WTC11 (cell line): ENCODE results near the gene TUNAR. TPM values are rescaled to one million over a fixed set of nuclear protein-coding genes. Genes with fewer than 3 reads are reported as not detected.

Experiments used
- ATAC-seq: fragments of 200-7000 bp; cut with Tn5 transposase; 2 replicates; pipeline ENCODE4 v1.10.0; 2021; ENCODE audit warnings: mild to moderate bottlenecking, moderate library complexity
- CTCF ChIA-PET: fragments of 300-600 bp; sonication (Branson Sonifier 250); formaldehyde crosslinking; loops from one replicate; lab custom pipeline; 2021; ENCODE audit warnings: antibody characterized with exemption; lab: Charles Lee
- POLR2A ChIA-PET: fragments of 350-600 bp; sonication (Branson Sonifier 250); formaldehyde crosslinking; loops from one replicate; lab custom pipeline; 2021; ENCODE audit warnings: antibody characterized with exemption; lab: Charles Lee
- DNase-seq: peaks from one replicate; pipeline ENCODE4 v3.0.0; 2021; ENCODE audit warnings: low spot score
- H3K27ac Mint-ChIP-seq: 2 replicates; pipeline ENCODE4 v1.8.0; 2021; ENCODE audit warnings: mixed read lengths
- H3K27me3 Mint-ChIP-seq: 2 replicates; pipeline ENCODE4 v1.8.0; 2021; ENCODE audit warnings: low read depth, mild to moderate bottlenecking, moderate library complexity, mixed read lengths
- H3K36me3 Mint-ChIP-seq: 2 replicates; pipeline ENCODE4 v1.8.0; 2021; ENCODE audit warnings: mixed read lengths
- H3K4me1 Mint-ChIP-seq: 2 replicates; pipeline ENCODE4 v1.8.0; 2022; ENCODE audit warnings: mixed read lengths
- H3K4me3 Mint-ChIP-seq: 2 replicates; pipeline ENCODE4 v1.8.0; 2021; ENCODE audit warnings: mild to moderate bottlenecking, moderate library complexity, mixed read lengths
- H3K9me3 Mint-ChIP-seq: 2 replicates; pipeline ENCODE4 v1.8.0; 2021; ENCODE audit warnings: mixed read lengths
- ATF1 ChIP-seq: sonication (generic); formaldehyde crosslinking; IDR thresholded peaks from 2 replicates; pipeline ENCODE4 v1.8.1; 2023; ENCODE audit warnings: mild to moderate bottlenecking, moderate library complexity, missing genetic modification reagents
- ATF2 ChIP-seq: sonication (generic); formaldehyde crosslinking; IDR thresholded peaks from 2 replicates; pipeline ENCODE4 v1.8.1; 2022; ENCODE audit warnings: low read depth, missing genetic modification reagents, borderline replicate concordance
- CTCF ChIP-seq: fragments of 200-600 bp; IDR thresholded peaks from 2 replicates; pipeline ENCODE4 v1.8.0; 2022; ENCODE audit warnings: antibody characterized with exemption
- E2F4 ChIP-seq: sonication (generic); formaldehyde crosslinking; IDR thresholded peaks from 2 replicates; pipeline ENCODE4 v1.8.1; 2022; ENCODE audit warnings: low read depth, mild to moderate bottlenecking, moderate library complexity, missing genetic modification reagents, borderline replicate concordance
- ETV6 ChIP-seq: sonication (generic); formaldehyde crosslinking; IDR thresholded peaks from 2 replicates; pipeline ENCODE4 v1.8.1; 2022; ENCODE audit warnings: mild to moderate bottlenecking, missing genetic modification reagents
- FOXJ3 ChIP-seq: sonication (generic); formaldehyde crosslinking; IDR thresholded peaks from 2 replicates; pipeline ENCODE4 v1.9.0; 2021; ENCODE audit warnings: missing genetic modification reagents, mild to moderate bottlenecking, borderline replicate concordance
- HMGA2 ChIP-seq: fragments of 250-450 bp; sonication (Bioruptor Pico); IDR thresholded peaks from 2 replicates; pipeline ENCODE4 v1.4.0; 2021; ENCODE audit warnings: mild to moderate bottlenecking, moderate library complexity
- HMGXB4 ChIP-seq: sonication (generic); formaldehyde crosslinking; IDR thresholded peaks from 2 replicates; pipeline ENCODE4 v1.8.1; 2023; ENCODE audit warnings: mild to moderate bottlenecking, moderate library complexity, missing genetic modification reagents
- MXD4 ChIP-seq: fragments of 250-450 bp; sonication (Bioruptor Pico); IDR thresholded peaks from 2 replicates; pipeline ENCODE4 v1.8.0; 2021; ENCODE audit warnings: mild to moderate bottlenecking, moderate library complexity, borderline replicate concordance
- RORB ChIP-seq: fragments of 250-450 bp; sonication (Bioruptor Pico); IDR thresholded peaks from 2 replicates; pipeline ENCODE4 v1.9.0; 2021; ENCODE audit warnings: mild to moderate bottlenecking
- SMAD3 ChIP-seq: sonication (generic); formaldehyde crosslinking; IDR thresholded peaks from 2 replicates; pipeline ENCODE4 v1.8.0; 2022; ENCODE audit warnings: missing genetic modification reagents, mild to moderate bottlenecking, borderline replicate concordance
- USF2 ChIP-seq: sonication (generic); formaldehyde crosslinking; IDR thresholded peaks from 2 replicates; pipeline ENCODE4 v1.8.1; 2023; ENCODE audit warnings: mild to moderate bottlenecking, missing genetic modification reagents, moderate library complexity
- ZNF219 ChIP-seq: sonication (generic); formaldehyde crosslinking; IDR thresholded peaks from 2 replicates; pipeline ENCODE4 v1.8.0; 2023; ENCODE audit warnings: missing genetic modification reagents, mild to moderate bottlenecking, borderline replicate concordance
- ZNF232 ChIP-seq: sonication (generic); formaldehyde crosslinking; IDR thresholded peaks from 2 replicates; pipeline ENCODE4 v1.8.0; 2022; ENCODE audit warnings: mild to moderate bottlenecking, missing genetic modification reagents
- ZNF263 ChIP-seq: sonication (generic); formaldehyde crosslinking; IDR thresholded peaks from 2 replicates; pipeline ENCODE4 v1.8.1; 2022; ENCODE audit warnings: low read depth, mild to moderate bottlenecking, moderate library complexity, missing genetic modification reagents
- ZNF671 ChIP-seq: fragments of 250-450 bp; sonication (Bioruptor Pico); IDR thresholded peaks from 2 replicates; pipeline ENCODE4 v1.8.0; 2021; ENCODE audit warnings: mild to moderate bottlenecking
- total RNA-seq: library from RNA; stranded (reverse); gene quantifications from 3 replicates; pipeline ENCODE4 v1.2.3, GENCODE V29; 2021
- TF ChIP-seq, protein P1 (sequence below): fragments of 250-450 bp; sonication (Bioruptor Pico); IDR thresholded peaks from 2 replicates; pipeline ENCODE4 v1.9.0; 2021; ENCODE audit warnings: mild to moderate bottlenecking, borderline replicate concordance
- TF ChIP-seq, protein P2 (sequence below): sonication (generic); formaldehyde crosslinking; IDR thresholded peaks from 2 replicates; pipeline ENCODE4 v1.8.0; 2023; ENCODE audit warnings: mild to moderate bottlenecking, missing genetic modification reagents
- TF ChIP-seq, protein P3 (sequence below): sonication (generic); formaldehyde crosslinking; IDR thresholded peaks from 2 replicates; pipeline ENCODE4 v1.8.0; 2023; ENCODE audit warnings: missing genetic modification reagents

TUNAR gene
- total RNA-seq, 1 experiment from 2014 or later, result 36.3 TPM

DNA sequence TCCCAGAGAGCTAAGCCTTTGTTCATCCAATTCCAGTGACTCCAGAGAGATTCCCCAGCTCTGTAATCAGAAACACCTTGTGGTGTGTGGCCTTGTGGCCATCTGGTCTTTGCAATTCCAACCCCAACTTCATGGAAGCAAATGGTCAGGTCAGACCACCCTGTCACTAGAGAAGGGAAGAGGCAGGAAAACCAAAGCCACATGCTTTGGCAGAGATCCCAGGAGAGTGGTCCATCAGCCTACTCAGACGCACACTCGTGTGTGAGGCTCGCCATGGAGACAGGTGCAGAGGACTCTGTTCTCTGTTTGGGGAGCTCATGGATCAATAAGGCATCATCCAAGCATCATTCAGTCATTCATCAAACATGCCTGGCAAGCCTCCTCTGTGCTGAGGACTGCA, 46.2 kb upstream of the TUNAR start (continued):
- TF ChIP-seq, protein P1, sequence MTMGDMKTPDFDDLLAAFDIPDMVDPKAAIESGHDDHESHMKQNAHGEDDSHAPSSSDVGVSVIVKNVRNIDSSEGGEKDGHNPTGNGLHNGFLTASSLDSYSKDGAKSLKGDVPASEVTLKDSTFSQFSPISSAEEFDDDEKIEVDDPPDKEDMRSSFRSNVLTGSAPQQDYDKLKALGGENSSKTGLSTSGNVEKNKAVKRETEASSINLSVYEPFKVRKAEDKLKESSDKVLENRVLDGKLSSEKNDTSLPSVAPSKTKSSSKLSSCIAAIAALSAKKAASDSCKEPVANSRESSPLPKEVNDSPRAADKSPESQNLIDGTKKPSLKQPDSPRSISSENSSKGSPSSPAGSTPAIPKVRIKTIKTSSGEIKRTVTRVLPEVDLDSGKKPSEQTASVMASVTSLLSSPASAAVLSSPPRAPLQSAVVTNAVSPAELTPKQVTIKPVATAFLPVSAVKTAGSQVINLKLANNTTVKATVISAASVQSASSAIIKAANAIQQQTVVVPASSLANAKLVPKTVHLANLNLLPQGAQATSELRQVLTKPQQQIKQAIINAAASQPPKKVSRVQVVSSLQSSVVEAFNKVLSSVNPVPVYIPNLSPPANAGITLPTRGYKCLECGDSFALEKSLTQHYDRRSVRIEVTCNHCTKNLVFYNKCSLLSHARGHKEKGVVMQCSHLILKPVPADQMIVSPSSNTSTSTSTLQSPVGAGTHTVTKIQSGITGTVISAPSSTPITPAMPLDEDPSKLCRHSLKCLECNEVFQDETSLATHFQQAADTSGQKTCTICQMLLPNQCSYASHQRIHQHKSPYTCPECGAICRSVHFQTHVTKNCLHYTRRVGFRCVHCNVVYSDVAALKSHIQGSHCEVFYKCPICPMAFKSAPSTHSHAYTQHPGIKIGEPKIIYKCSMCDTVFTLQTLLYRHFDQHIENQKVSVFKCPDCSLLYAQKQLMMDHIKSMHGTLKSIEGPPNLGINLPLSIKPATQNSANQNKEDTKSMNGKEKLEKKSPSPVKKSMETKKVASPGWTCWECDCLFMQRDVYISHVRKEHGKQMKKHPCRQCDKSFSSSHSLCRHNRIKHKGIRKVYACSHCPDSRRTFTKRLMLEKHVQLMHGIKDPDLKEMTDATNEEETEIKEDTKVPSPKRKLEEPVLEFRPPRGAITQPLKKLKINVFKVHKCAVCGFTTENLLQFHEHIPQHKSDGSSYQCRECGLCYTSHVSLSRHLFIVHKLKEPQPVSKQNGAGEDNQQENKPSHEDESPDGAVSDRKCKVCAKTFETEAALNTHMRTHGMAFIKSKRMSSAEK (CRISPR knock-in tag), result no peak
- TF ChIP-seq MXD4, result no peak
- no peak for TF ChIP-seq ATF2 (CRISPR knock-in tag)
- TF ChIP-seq, protein P2, sequence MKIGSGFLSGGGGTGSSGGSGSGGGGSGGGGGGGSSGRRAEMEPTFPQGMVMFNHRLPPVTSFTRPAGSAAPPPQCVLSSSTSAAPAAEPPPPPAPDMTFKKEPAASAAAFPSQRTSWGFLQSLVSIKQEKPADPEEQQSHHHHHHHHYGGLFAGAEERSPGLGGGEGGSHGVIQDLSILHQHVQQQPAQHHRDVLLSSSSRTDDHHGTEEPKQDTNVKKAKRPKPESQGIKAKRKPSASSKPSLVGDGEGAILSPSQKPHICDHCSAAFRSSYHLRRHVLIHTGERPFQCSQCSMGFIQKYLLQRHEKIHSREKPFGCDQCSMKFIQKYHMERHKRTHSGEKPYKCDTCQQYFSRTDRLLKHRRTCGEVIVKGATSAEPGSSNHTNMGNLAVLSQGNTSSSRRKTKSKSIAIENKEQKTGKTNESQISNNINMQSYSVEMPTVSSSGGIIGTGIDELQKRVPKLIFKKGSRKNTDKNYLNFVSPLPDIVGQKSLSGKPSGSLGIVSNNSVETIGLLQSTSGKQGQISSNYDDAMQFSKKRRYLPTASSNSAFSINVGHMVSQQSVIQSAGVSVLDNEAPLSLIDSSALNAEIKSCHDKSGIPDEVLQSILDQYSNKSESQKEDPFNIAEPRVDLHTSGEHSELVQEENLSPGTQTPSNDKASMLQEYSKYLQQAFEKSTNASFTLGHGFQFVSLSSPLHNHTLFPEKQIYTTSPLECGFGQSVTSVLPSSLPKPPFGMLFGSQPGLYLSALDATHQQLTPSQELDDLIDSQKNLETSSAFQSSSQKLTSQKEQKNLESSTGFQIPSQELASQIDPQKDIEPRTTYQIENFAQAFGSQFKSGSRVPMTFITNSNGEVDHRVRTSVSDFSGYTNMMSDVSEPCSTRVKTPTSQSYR (CRISPR knock-in tag), result no peak

DNA sequence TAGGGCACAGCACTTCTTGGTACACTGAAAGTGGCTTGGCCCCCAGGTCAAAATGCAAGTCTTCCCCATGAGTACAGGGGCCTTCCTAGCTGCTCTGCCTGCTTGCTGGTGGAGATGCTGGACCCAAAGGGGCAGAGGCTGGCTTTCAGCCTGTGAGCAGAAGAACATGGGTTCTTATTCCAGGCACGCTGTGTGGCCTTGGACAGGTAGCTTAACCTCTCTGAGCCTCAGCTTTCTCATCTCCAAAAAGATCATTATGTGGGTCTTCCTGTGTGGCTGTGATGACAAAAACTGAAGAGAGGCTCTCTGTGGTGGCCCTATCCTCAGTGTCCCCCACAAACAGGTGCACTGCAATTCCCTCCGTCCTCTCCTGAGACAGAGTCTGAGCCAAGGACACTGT, 45.6 kb upstream of the TUNAR start:
- Mint-ChIP-seq H3K27ac (no peak overlapping the region), H3K9me3 (peaks cover 18% of the 10 kb centered on the region), H3K4me3 (no peak overlapping the region), H3K36me3 (peaks cover 10% of the 10 kb centered on the region), H3K4me1 (peaks cover 22% of the 10 kb centered on the region), H3K27me3 (no peaks in the 10 kb centered on the region; the same call in 1 of the 2 replicates)
- TF ChIP-seq USF2 (CRISPR knock-in tag) (no peak), CTCF (no peak), ZNF671 (no peak), HMGA2 (CRISPR knock-in tag) (no peak), FOXJ3 (no peak), SMAD3 (CRISPR knock-in tag) (no peak), ATF1 (CRISPR knock-in tag) (no peak), ETV6 (no peak), HMGXB4 (CRISPR knock-in tag) (no peak), RORB (CRISPR knock-in tag) (no peak), ZNF263 (no peak), ZNF232 (CRISPR knock-in tag) (no peak), ZNF219 (no peak), E2F4 (CRISPR knock-in tag) (no peak)
- TF ChIP-seq, protein P3, sequence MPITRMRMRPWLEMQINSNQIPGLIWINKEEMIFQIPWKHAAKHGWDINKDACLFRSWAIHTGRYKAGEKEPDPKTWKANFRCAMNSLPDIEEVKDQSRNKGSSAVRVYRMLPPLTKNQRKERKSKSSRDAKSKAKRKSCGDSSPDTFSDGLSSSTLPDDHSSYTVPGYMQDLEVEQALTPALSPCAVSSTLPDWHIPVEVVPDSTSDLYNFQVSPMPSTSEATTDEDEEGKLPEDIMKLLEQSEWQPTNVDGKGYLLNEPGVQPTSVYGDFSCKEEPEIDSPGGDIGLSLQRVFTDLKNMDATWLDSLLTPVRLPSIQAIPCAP (CRISPR knock-in tag), result no peak
- CTCF ChIA-PET, result no interaction called here
- POLR2A ChIA-PET, result no interaction called here
- DNase-seq, result no peak
- ATAC-seq, result no peak
